SU-DHL-6 (cell line): Measurements from ENCODE around the gene TRIM5.
A peak's percentile ranks its signal among the peaks of the same experiment; 100 is the strongest.

ENCODE experiments used
- H2AFZ ChIP-seq: fragments of 200-600 bp; sonication (generic); 2 replicates; pipeline ENCODE4 v1.6.1; 2014; ENCODE audit warnings: low read depth, mild to moderate bottlenecking, moderate library complexity, mixed read lengths, antibody characterized with exemption, low read length; ENCODE audit not compliant: severe bottlenecking
- H3F3A ChIP-seq: fragments of 200-600 bp; shearing (Covaris generic); 2 replicates; pipeline ENCODE4 v1.6.0; 2016; ENCODE audit warnings: antibody characterized with exemption, mild to moderate bottlenecking; ENCODE audit not compliant: insufficient read depth
- H3K27ac ChIP-seq: fragments of 200-600 bp; sonication (generic); 2 replicates; pipeline ENCODE4 v1.5.1; 2016; ENCODE audit warnings: low read depth, mild to moderate bottlenecking, low read length, moderate library complexity, mixed read lengths
- H3K27me3 ChIP-seq: fragments of 200-600 bp; sonication (generic), shearing (Covaris generic); 2 replicates; pipeline ENCODE4 v1.6.0; 2014; ENCODE audit warnings: mild to moderate bottlenecking, low read length
- H3K36me3 ChIP-seq: fragments of 200-600 bp; sonication (generic); 2 replicates; pipeline ENCODE4 v1.6.1; 2014; ENCODE audit warnings: mild to moderate bottlenecking, low read length, mixed read lengths
- H3K4me2 ChIP-seq: fragments of 300-600, 200-600 bp; shearing (Covaris generic), sonication (generic); 2 replicates; pipeline ENCODE4 v1.6.0; 2014; ENCODE audit warnings: low read length, low read depth, mild to moderate bottlenecking; ENCODE audit not compliant: poor library complexity, severe bottlenecking
- H3K4me3 ChIP-seq: fragments of 200-600 bp; sonication (generic); 2 replicates; pipeline ENCODE4 v1.5.1; 2014; ENCODE audit warnings: antibody characterized with exemption, low read length, mild to moderate bottlenecking, mixed read lengths; ENCODE audit not compliant: insufficient read depth, poor library complexity, severe bottlenecking
- H3K79me2 ChIP-seq: fragments of 200-600 bp; sonication (generic); 2 replicates; pipeline ENCODE4 v1.6.1; 2014; ENCODE audit warnings: mild to moderate bottlenecking, low read length, moderate library complexity; ENCODE audit not compliant: insufficient read depth
- H3K9ac ChIP-seq: fragments of 200-600 bp; sonication (generic); 2 replicates; pipeline ENCODE4 v1.7.0; 2014; ENCODE audit warnings: mild to moderate bottlenecking, low read length
- H3K9me2 ChIP-seq: fragments of 200-600 bp; sonication (generic); replicated peaks from 2 replicates; pipeline ENCODE4 v1.6.1; 2014; ENCODE audit warnings: low read length; ENCODE audit not compliant: insufficient read depth
- H3K9me3 ChIP-seq: fragments of 200-600 bp; sonication (generic); 2 replicates; pipeline ENCODE4 v1.6.1; 2014; ENCODE audit warnings: low read length, mixed read lengths; ENCODE audit not compliant: insufficient read depth
- H4K20me1 ChIP-seq: fragments of 200-600 bp; sonication (generic); 2 replicates; pipeline ENCODE4 v1.6.1; 2014; ENCODE audit warnings: low read depth, mild to moderate bottlenecking, antibody characterized with exemption, low read length, moderate library complexity, mixed read lengths
- EZH2phosphoT487 ChIP-seq: fragments of 200-600 bp; sonication (generic), shearing (Covaris generic); conservative IDR thresholded peaks from 2 replicates; pipeline ENCODE4 v1.6.1; 2018; ENCODE audit warnings: mild to moderate bottlenecking, antibody characterized with exemption, low read length, moderate library complexity, mixed read lengths
- TF ChIP-seq, protein P1 (sequence below): fragments of 200-600 bp; sonication (generic); IDR thresholded peaks from one replicate; pipeline ENCODE4 v1.5.1; 2017; ENCODE audit warnings: antibody characterized with exemption, mild to moderate bottlenecking, low read length, moderate library complexity; ENCODE audit not compliant: insufficient read depth, poor library complexity, severe bottlenecking

TRIM5 gene

DNA sequence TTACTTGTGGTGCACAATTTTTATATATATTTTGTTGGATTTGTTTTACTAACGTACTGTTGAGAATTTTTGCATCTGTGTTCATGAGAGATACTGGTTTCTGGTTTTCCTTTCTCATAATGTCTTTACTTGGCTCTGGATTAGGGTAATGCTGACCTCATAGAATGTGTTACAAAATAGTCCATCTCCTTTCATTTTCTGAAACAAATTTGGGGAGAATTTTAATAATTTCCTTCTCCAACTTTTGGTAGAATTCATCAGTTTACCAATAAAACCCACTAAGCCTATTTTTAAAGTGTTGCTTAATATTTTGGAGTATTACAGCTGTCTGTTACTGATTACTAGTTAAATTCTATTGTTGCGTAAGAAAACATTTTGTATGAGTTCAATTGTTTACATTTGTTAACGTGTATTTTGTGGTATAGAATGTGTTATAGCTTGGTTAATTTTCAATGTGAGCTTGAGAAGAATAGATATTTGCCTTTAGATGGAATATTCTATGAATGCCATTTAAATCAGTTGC lies 16.2 kb upstream of the TRIM5 start:
- Histone ChIP-seq H3K4me3 (no peak overlapping the region), H3K9ac (no peak overlapping the region), H3K79me2 (no peaks in the 10 kb centered on the region; the same call in 1 of the 2 replicates), H2AFZ (no peak overlapping the region), H3K27me3 (no peaks in the 10 kb centered on the region), H4K20me1 (no peaks in the 10 kb centered on the region), H3K27ac (no peak overlapping the region), H3K9me3 (no peaks in the 10 kb centered on the region), H3F3A (peaks cover 10% of the 10 kb centered on the region), H3K9me2 (no peaks in the 10 kb centered on the region), H3K4me2 (no peak overlapping the region), H3K36me3 (peaks cover 48% of the 10 kb centered on the region)
- TF ChIP-seq, protein P1, sequence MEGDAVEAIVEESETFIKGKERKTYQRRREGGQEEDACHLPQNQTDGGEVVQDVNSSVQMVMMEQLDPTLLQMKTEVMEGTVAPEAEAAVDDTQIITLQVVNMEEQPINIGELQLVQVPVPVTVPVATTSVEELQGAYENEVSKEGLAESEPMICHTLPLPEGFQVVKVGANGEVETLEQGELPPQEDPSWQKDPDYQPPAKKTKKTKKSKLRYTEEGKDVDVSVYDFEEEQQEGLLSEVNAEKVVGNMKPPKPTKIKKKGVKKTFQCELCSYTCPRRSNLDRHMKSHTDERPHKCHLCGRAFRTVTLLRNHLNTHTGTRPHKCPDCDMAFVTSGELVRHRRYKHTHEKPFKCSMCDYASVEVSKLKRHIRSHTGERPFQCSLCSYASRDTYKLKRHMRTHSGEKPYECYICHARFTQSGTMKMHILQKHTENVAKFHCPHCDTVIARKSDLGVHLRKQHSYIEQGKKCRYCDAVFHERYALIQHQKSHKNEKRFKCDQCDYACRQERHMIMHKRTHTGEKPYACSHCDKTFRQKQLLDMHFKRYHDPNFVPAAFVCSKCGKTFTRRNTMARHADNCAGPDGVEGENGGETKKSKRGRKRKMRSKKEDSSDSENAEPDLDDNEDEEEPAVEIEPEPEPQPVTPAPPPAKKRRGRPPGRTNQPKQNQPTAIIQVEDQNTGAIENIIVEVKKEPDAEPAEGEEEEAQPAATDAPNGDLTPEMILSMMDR = no peak
- TF ChIP-seq EZH2phosphoT487 = no peak

DNA sequence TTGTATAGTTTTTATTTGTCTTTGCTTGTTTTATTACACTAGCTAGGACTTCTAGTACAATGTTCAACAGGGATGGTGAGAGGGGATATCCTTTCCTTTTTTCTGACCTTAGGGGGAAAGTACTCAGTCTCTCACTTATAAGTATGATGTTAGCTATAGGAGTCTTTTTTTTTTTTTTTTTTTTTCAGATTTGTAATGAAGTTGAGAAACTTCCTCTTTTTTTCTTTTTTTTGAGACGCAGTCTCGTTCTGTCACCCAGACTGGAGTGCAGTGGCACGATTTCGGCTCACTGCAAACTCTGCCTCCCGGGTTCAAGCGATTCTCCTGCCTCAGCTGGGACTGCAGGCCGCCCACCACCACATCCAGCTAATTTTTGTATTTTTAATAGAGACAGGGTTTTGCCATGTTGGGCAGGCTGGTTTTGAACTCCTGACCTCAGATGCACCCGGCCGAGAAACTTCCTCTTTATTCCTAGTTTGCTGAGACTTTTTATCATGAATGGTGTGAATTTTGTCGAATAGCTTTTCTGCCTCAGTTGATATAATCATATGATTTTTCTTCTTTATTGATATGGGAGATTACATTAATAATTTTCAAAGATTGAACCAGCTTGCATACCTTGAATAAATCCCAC lies 15.7 kb upstream of the TRIM5 start:
- TF ChIP-seq, protein P1 = no peak
- no peak for TF ChIP-seq EZH2phosphoT487
- Histone ChIP-seq H3K27me3 (no peaks in the 10 kb centered on the region), H3K9me3 (no peaks in the 10 kb centered on the region), H3F3A (peaks cover 10% of the 10 kb centered on the region), H3K9ac (no peak overlapping the region), H4K20me1 (no peaks in the 10 kb centered on the region), H3K9me2 (no peaks in the 10 kb centered on the region), H3K36me3 (peaks cover 44% of the 10 kb centered on the region), H3K27ac (no peak overlapping the region), H3K4me2 (peak overlapping the region; percentile 29), H3K4me3 (no peak overlapping the region), H2AFZ (no peak overlapping the region), H3K79me2 (no peaks in the 10 kb centered on the region; the same call in 1 of the 2 replicates)

GRCh38 chr11:5698281-5698680 lies 13.4 kb upstream of the TRIM5 start:
- Histone ChIP-seq H3K9me2 (no peaks in the 10 kb centered on the region), H3K27ac (no peak overlapping the region), H3K36me3 (peaks cover 29% of the 10 kb centered on the region), H2AFZ (no peak overlapping the region), H3F3A (peaks cover 16% of the 10 kb centered on the region), H3K79me2 (peaks cover 12% of the 10 kb centered on the region), H3K9ac (no peak overlapping the region), H3K4me2 (no peak overlapping the region), H3K4me3 (no peak overlapping the region), H4K20me1 (no peaks in the 10 kb centered on the region), H3K9me3 (no peaks in the 10 kb centered on the region), H3K27me3 (no peaks in the 10 kb centered on the region)
- TF ChIP-seq, protein P1 = no peak
- no peak for TF ChIP-seq EZH2phosphoT487
